A549 (cell line): ENCODE measurements around the gene OLFM3. TPM values are rescaled to one million over a fixed set of nuclear protein-coding genes. Genes with fewer than 3 reads are reported as not detected.

Source experiments
- ATAC-seq, 2 experiments: fragments of 200-7000 bp in 1 of 2; fragments of >200 bp in 1 of 2; cut with Nextera tagmentation in 1 of 2; cut with Tn5 transposase in 1 of 2; 3 replicates each; pipeline versions ENCODE4 v1.8.0 to v1.9.1; 2018 to 2020; ENCODE audit warnings: mild to moderate bottlenecking in 1 of 2, moderate library complexity in 1 of 2
- CTCF ChIA-PET: fragments of 300-600 bp; sonication (Branson Sonifier 250); formaldehyde crosslinking; extraction: SDS; loops from one replicate; lab custom pipeline; 2021; ENCODE audit warnings: antibody characterized with exemption, inconsistent platforms; lab: Yijun Ruan, JAX
- POLR2A ChIA-PET: fragments of 350-600 bp; formaldehyde crosslinking; extraction: SDS; loops from one replicate; lab custom pipeline; 2021; ENCODE audit warnings: antibody characterized with exemption, inconsistent platforms; lab: Yijun Ruan, JAX
- DNase-seq, 2 experiments: peaks; one replicate each; pipeline versions ENCODE4 v3.0.0 to v3.0.0-alpha.2; 2011 to 2016; ENCODE audit warnings: low read depth in 1 of 2, low spot score in 1 of 2
- FAIRE-seq: peaks from 2 replicates; lab custom pipeline; 2011; peaks lifted over from hg19 to GRCh38; lab: Jason Lieb, UNC
- H3K27ac ChIP-seq, 2 experiments: fragments of >200 bp; sonication (Bioruptor Twin); formaldehyde crosslinking; 3 replicates each; pipeline ENCODE4 v1.5.1; 2016 to 2017
- H3K4me1 ChIP-seq: fragments of >200 bp; sonication (Bioruptor Twin); formaldehyde crosslinking; 3 replicates; pipeline ENCODE4 v1.6.1; 2016
- H3K4me2 ChIP-seq: fragments of >200 bp; sonication (Bioruptor Twin); formaldehyde crosslinking; 3 replicates; pipeline ENCODE4 v1.6.1; 2016
- H3K4me3 ChIP-seq: fragments of >200 bp; sonication (Bioruptor Twin); formaldehyde crosslinking; 3 replicates; pipeline ENCODE4 v1.5.1; 2016
- H3K9me3 ChIP-seq: fragments of >200 bp; sonication (Bioruptor Twin); formaldehyde crosslinking; 3 replicates; pipeline ENCODE4 v1.6.1; 2016
- BHLHE40 ChIP-seq: IDR thresholded peaks from 2 replicates; pipeline ENCODE4 v1.6.1; 2012; ENCODE audit warnings: low read depth, low read length, inconsistent platforms
- CBX2 ChIP-seq: fragments of 200-600 bp; sonication (generic); IDR thresholded peaks from 2 replicates; pipeline ENCODE4 v1.6.1; 2016; ENCODE audit warnings: low read depth, mild to moderate bottlenecking, borderline replicate concordance
- CBX8 ChIP-seq: fragments of 200-600 bp; sonication (generic); IDR thresholded peaks from 2 replicates; pipeline ENCODE4 v1.6.1; 2016
- CEBPB ChIP-seq, 2 experiments: fragments of >200 bp in 1 of 2; sonication (Bioruptor Twin) in 1 of 2; formaldehyde crosslinking in 1 of 2; IDR thresholded peaks; 2 replicates each; pipeline ENCODE4 v1.6.1; 2012 to 2016
- CTCF ChIP-seq: fragments of >200 bp; sonication (Bioruptor Twin); formaldehyde crosslinking; IDR thresholded peaks from 3 replicates; pipeline ENCODE4 v1.5.1; 2016
- EHMT2 ChIP-seq: fragments of 200-600 bp; sonication (generic); IDR thresholded peaks from 2 replicates; pipeline ENCODE4 v1.6.1; 2016; ENCODE audit warnings: antibody characterized with exemption, low read depth, mild to moderate bottlenecking, moderate library complexity
- ELK1 ChIP-seq: fragments of 150-350 bp; IDR thresholded peaks from 2 replicates; pipeline ENCODE4 v1.6.1; 2014; ENCODE audit warnings: low read depth, mild to moderate bottlenecking, low read length
- FOSB ChIP-seq: fragments of 250-450 bp; sonication (Bioruptor Pico); IDR thresholded peaks from 2 replicates; pipeline ENCODE4 v1.5.0; 2020; ENCODE audit warnings: mild to moderate bottlenecking, moderate library complexity
- FOXS1 ChIP-seq: fragments of 250-450 bp; sonication (Bioruptor Pico); IDR thresholded peaks from 2 replicates; pipeline ENCODE4 v1.5.0; 2020; ENCODE audit warnings: mild to moderate bottlenecking, moderate library complexity
- HMGXB4 ChIP-seq: fragments of 250-450 bp; sonication (Bioruptor Pico); IDR thresholded peaks from 2 replicates; pipeline ENCODE4 v1.5.0; 2021; ENCODE audit warnings: mild to moderate bottlenecking, moderate library complexity, borderline replicate concordance
- HOXA7 ChIP-seq: fragments of 250-450 bp; sonication (Bioruptor Pico); IDR thresholded peaks from 2 replicates; pipeline ENCODE4 v1.5.0; 2020; ENCODE audit warnings: mild to moderate bottlenecking, moderate library complexity
- HOXB13 ChIP-seq: fragments of 250-450 bp; sonication (Bioruptor Pico); IDR thresholded peaks from 2 replicates; pipeline ENCODE4 v1.5.0; 2020; ENCODE audit warnings: low read depth, mild to moderate bottlenecking, moderate library complexity
- KDM1A ChIP-seq: fragments of 200-600 bp; sonication (generic); IDR thresholded peaks from 2 replicates; pipeline ENCODE4 v1.6.1; 2016; ENCODE audit warnings: low read depth, mild to moderate bottlenecking
- KDM5A ChIP-seq: fragments of 200-600 bp; sonication (generic); IDR thresholded peaks from 2 replicates; pipeline ENCODE4 v1.6.1; 2016; ENCODE audit warnings: antibody characterized with exemption, mild to moderate bottlenecking
- MAFK ChIP-seq: fragments of 450-650 bp; IDR thresholded peaks from 2 replicates; pipeline ENCODE4 v1.6.1; 2014; ENCODE audit not compliant: partially characterized antibody
- MYC ChIP-seq: IDR thresholded peaks from 2 replicates; pipeline ENCODE4 v1.6.1; 2012; ENCODE audit warnings: mild to moderate bottlenecking, inconsistent platforms, low read length, improper control_type of control experiment, borderline replicate concordance
- NR3C1 ChIP-seq: fragments of >200 bp; sonication (Bioruptor Twin); formaldehyde crosslinking; IDR thresholded peaks from 3 replicates; pipeline ENCODE4 v1.6.1; 2017
- POLR2A ChIP-seq: IDR thresholded peaks from 2 replicates; pipeline ENCODE4 v1.6.1; 2012; ENCODE audit warnings: mild to moderate bottlenecking, low read length
- RAD21 ChIP-seq, 2 experiments: fragments of >200 bp in 1 of 2; sonication (Bioruptor Twin) in 1 of 2; formaldehyde crosslinking in 1 of 2; IDR thresholded peaks in 1 of 2; conservative IDR thresholded peaks in 1 of 2; 2 replicates in 1 of 2; 3 replicates in 1 of 2; pipeline ENCODE4 v1.6.1; 2012 to 2018; ENCODE audit warnings: inconsistent platforms in 1 of 2
- RFX5 ChIP-seq: fragments of 450-650 bp; IDR thresholded peaks from 2 replicates; pipeline ENCODE4 v1.7.1; 2014; ENCODE audit warnings: antibody characterized with exemption, mild to moderate bottlenecking, moderate library complexity
- SREBF2 ChIP-seq: fragments of 450-650 bp; IDR thresholded peaks from 2 replicates; pipeline ENCODE4 v1.6.1; 2014; ENCODE audit warnings: mild to moderate bottlenecking, moderate library complexity
- TFCP2L1 ChIP-seq: fragments of 250-450 bp; sonication (Bioruptor Pico); IDR thresholded peaks from 2 replicates; pipeline ENCODE4 v1.5.0; 2021; ENCODE audit warnings: mild to moderate bottlenecking
- TP53 ChIP-seq: fragments of 250-450 bp; sonication (Bioruptor Pico); IDR thresholded peaks from 2 replicates; pipeline ENCODE4 v1.5.0; 2021; ENCODE audit warnings: mild to moderate bottlenecking, moderate library complexity
- ZC3H11A ChIP-seq: fragments of 450-650 bp; IDR thresholded peaks from 2 replicates; pipeline ENCODE4 v1.6.1; 2014; ENCODE audit warnings: antibody characterized with exemption, mild to moderate bottlenecking
- ZNF302 ChIP-seq: fragments of 250-450 bp; sonication (Bioruptor Pico); IDR thresholded peaks from 2 replicates; pipeline ENCODE4 v1.9.0; 2021; ENCODE audit warnings: inconsistent platforms, mild to moderate bottlenecking, moderate library complexity
- WGBS: methylation state at CpG from one replicate; pipeline ENCODE4 v1.1.6; 2017; ENCODE audit errors: missing lambda C conversion rate; 5-methylcytosine and 5-hydroxymethylcytosine counted together
- polyA plus RNA-seq, 4 experiments: library from polyadenylated mRNA; depleted of rRNA in 3 of 4; stranded (reverse); fragments of >200 nt; fragmentation: RNase III in 1 of 4; extraction: RNeasy Plus Mini Kit Qiagen cat#74134 plus additional on column Dnase treatment in 1 of 4; gene quantifications; 2 replicates in 3 of 4; 3 replicates in 1 of 4; pipeline ENCODE4 v1.2.3, GENCODE V29; 2011 to 2017
- TF ChIP-seq, protein P1 (sequence below): fragments of 250-450 bp; sonication (Bioruptor Pico); IDR thresholded peaks from 2 replicates; pipeline ENCODE4 v1.5.0; 2020; ENCODE audit warnings: low read depth, mild to moderate bottlenecking, moderate library complexity
- TF ChIP-seq, protein P2 (sequence below): IDR thresholded peaks from 2 replicates; pipeline ENCODE4 v1.6.1; 2012
- TF ChIP-seq, protein P3 (sequence below): fragments of >200 bp; sonication (Bioruptor Twin); formaldehyde crosslinking; IDR thresholded peaks from 3 replicates; pipeline ENCODE4 v1.6.1; 2016

OLFM3 gene
- polyA plus RNA-seq, 2 of the 4 experiments (the other 2 are of a cell fraction), result not detected

DNA sequence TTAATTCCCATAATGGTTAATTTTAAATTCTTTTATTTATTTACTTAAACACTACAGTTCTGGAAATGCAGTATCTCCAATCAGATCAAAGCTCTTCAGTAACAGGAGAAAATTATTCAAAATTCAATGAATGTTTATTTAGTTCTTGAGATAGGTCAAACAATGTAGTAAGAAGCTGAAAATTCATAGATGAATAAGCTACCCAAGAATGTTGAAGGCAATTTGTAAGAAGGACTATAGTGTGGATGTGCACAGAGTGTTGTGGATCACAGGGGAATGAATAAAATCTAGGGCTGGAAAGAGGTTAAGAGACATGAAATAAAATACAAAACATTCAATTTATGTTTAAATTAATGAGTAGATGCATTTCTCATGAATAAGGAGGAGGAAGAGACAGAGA, 72.0 kb downstream of the OLFM3 start:
- TF ChIP-seq CBX8, result no peak
- TF ChIP-seq HOXA7 (CRISPR knock-in tag), result no peak
- TF ChIP-seq, protein P1, sequence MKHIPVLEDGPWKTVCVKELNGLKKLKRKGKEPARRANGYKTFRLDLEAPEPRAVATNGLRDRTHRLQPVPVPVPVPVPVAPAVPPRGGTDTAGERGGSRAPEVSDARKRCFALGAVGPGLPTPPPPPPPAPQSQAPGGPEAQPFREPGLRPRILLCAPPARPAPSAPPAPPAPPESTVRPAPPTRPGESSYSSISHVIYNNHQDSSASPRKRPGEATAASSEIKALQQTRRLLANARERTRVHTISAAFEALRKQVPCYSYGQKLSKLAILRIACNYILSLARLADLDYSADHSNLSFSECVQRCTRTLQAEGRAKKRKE (CRISPR knock-in tag), result no peak
- no peak for TF ChIP-seq HOXB13 (CRISPR knock-in tag)
- TF ChIP-seq TP53 (CRISPR knock-in tag), result no peak
- TF ChIP-seq NR3C1, result no peak
- TF ChIP-seq ZNF302, result no peak
- no peak for TF ChIP-seq KDM5A
- TF ChIP-seq EHMT2, result no peak
- no peak for TF ChIP-seq FOXS1 (CRISPR knock-in tag)
- no peak for TF ChIP-seq MYC
- TF ChIP-seq TFCP2L1, result no peak
- TF ChIP-seq CTCF, result no peak
- TF ChIP-seq POLR2A, result no peak
- no peak for TF ChIP-seq ELK1
- TF ChIP-seq, protein P2, sequence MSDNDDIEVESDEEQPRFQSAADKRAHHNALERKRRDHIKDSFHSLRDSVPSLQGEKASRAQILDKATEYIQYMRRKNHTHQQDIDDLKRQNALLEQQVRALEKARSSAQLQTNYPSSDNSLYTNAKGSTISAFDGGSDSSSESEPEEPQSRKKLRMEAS, result no peak
- TF ChIP-seq, all 56 proteins: peak for 0
- H3K4me2 ChIP-seq, result no peak overlapping the region
- H3K9me3 ChIP-seq, result no peaks in the 10 kb centered on the region
- DNase-seq, result no peak
- no peak overlapping the region for H3K4me3 ChIP-seq
- CTCF ChIA-PET, result no interaction called here
- POLR2A ChIA-PET, result no interaction called here
- no peaks in the 10 kb centered on the region for H3K4me1 ChIP-seq
- FAIRE-seq, result no peak
- no peak overlapping the region for H3K27ac ChIP-seq
- ATAC-seq, result no peak

GRCh38 chr1:101920577-101920976, 76.1 kb downstream of the OLFM3 start:
- no peak overlapping the region for H3K4me3 ChIP-seq
- H3K4me2 ChIP-seq, result no peak overlapping the region
- ATAC-seq (no peak), FAIRE-seq (no peak), DNase-seq (no peak)
- ChIA-PET POLR2A (no interaction called here), CTCF (no interaction called here)
- TF ChIP-seq TFCP2L1 (no peak), HOXA7 (CRISPR knock-in tag) (no peak), KDM1A (no peak)
- H3K9me3 ChIP-seq, result no peaks in the 10 kb centered on the region
- no peaks in the 10 kb centered on the region for H3K4me1 ChIP-seq
- WGBS, result 5% methylated on average over 1 of the region's 1 CpG
- no peak overlapping the region for H3K27ac ChIP-seq

GRCh38 chr1:101918277-101918676, 78.4 kb downstream of the OLFM3 start:
- Histone ChIP-seq H3K4me2 (no peak overlapping the region), H3K4me1 (no peaks in the 10 kb centered on the region), H3K27ac (no peak overlapping the region), H3K4me3 (no peak overlapping the region), H3K9me3 (no peaks in the 10 kb centered on the region)
- ChIA-PET POLR2A (no interaction called here), CTCF (no interaction called here)
- FAIRE-seq, result no peak
- WGBS, result 9% methylated on average over 1 of the region's 1 CpG
- ATAC-seq, result no peak
- TF ChIP-seq ZC3H11A (no peak), HMGXB4 (CRISPR knock-in tag) (no peak), CEBPB (IDR thresholded peaks at IDR 0.05) (no peak), SREBF2 (no peak), RFX5 (no peak), MAFK (no peak), CBX2 (no peak), FOSB (CRISPR knock-in tag) (no peak), HOXB13 (CRISPR knock-in tag) (no peak), NR3C1 (no peak), BHLHE40 (no peak), RAD21 (conservative IDR thresholded peaks at IDR 0.05 in 1 of 2, IDR thresholded peaks at IDR 0.05 in 1 of 2) (no peak)
- TF ChIP-seq, protein P3, sequence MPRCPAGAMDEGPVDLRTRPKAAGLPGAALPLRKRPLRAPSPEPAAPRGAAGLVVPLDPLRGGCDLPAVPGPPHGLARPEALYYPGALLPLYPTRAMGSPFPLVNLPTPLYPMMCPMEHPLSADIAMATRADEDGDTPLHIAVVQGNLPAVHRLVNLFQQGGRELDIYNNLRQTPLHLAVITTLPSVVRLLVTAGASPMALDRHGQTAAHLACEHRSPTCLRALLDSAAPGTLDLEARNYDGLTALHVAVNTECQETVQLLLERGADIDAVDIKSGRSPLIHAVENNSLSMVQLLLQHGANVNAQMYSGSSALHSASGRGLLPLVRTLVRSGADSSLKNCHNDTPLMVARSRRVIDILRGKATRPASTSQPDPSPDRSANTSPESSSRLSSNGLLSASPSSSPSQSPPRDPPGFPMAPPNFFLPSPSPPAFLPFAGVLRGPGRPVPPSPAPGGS, result no peak
- TF ChIP-seq, protein P2, result no peak
- DNase-seq, result no peak
